K562 treated with DMSO at 1 percent for 4 hours (cell line): Measurements from ENCODE around the gene HELZ. TPM values are rescaled to one million over a fixed set of nuclear protein-coding genes. Genes with fewer than 3 reads are reported as not detected.

ENCODE experiments used
- total RNA-seq: library from RNA; unstranded; fragments of 300-600 nt; gene quantifications from 2 replicates; pipeline ENCODE4 v1.2.3, GENCODE V29; 2022; ENCODE audit not compliant: insufficient read depth

The HELZ gene, protein sequence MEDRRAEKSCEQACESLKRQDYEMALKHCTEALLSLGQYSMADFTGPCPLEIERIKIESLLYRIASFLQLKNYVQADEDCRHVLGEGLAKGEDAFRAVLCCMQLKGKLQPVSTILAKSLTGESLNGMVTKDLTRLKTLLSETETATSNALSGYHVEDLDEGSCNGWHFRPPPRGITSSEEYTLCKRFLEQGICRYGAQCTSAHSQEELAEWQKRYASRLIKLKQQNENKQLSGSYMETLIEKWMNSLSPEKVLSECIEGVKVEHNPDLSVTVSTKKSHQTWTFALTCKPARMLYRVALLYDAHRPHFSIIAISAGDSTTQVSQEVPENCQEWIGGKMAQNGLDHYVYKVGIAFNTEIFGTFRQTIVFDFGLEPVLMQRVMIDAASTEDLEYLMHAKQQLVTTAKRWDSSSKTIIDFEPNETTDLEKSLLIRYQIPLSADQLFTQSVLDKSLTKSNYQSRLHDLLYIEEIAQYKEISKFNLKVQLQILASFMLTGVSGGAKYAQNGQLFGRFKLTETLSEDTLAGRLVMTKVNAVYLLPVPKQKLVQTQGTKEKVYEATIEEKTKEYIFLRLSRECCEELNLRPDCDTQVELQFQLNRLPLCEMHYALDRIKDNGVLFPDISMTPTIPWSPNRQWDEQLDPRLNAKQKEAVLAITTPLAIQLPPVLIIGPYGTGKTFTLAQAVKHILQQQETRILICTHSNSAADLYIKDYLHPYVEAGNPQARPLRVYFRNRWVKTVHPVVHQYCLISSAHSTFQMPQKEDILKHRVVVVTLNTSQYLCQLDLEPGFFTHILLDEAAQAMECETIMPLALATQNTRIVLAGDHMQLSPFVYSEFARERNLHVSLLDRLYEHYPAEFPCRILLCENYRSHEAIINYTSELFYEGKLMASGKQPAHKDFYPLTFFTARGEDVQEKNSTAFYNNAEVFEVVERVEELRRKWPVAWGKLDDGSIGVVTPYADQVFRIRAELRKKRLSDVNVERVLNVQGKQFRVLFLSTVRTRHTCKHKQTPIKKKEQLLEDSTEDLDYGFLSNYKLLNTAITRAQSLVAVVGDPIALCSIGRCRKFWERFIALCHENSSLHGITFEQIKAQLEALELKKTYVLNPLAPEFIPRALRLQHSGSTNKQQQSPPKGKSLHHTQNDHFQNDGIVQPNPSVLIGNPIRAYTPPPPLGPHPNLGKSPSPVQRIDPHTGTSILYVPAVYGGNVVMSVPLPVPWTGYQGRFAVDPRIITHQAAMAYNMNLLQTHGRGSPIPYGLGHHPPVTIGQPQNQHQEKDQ (N-terminal part only)
- total RNA-seq, result 2.7 and 4.1 TPM in 2 replicates

DNA sequence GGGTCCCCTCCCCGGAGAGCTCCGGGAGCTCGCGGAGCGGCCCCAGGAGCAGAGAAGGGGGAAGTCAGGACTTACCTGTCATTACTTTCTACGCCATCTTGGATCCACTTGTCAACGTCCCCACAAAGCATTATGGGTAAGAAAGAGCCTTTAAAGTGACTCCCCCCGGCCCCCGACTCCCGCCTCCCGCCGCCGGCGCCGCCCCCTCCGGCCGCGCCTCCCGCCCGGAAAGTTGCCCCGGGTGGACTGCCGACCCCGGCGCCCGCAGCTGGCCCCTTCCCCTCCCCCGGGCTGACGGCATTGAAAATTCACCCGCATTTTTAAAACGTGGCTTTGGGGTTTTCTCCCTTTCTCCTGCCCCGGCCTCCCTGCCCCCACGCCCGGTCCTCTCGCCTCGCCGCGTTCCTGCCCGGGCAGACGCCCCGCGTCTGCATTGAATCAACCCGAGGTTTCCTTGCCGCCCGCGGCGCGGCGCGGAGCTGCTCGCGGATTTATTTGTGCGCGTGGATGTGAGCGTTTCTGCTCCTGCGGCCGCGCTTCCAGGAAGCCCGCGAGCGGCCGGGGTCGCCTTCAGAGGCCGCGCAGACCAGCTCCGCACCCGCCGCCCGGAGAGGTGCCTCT is at the start of gene HELZ:
HELZ (minus strand) TSS at position 124 of the 621 bp plus-strand sequence. CDS start 26,392 bp downstream, outside the sequence.

DNA sequence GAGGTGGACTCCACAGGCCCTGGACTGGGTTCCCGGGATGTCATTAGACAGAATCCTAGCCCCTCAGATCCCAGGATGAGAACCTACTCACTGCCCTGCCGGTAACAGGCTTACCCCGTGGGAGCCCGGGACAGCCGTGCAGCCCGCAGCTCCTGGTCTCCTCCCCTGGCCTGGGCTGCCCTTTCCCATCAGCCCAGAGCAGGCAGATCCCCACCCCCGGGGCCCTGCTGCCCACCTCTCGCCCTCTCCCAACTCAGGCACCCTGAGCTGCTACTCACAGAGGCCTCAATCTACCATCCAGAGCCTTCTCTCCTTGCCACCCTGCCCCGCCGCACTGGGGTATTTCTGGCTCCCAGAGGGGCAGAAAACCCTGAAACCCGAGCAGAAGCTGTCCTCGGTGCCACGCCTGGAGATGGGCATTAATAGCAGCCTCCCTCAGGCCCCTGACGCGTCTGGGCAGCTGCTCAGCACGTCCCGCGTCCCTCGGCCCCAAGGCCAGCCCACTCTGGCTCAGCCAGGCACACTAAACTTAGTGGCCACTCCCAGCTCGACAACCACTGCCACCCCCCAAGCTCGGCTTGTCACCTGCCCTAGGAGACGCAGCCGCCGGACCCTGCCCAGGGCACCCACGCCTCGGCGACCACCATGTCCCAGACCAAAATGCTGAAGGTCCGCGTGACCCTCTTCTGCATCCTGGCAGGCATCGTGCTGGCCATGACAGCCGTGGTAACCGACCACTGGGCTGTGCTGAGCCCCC is 200.8 kb downstream of the HELZ start, which contains the start of gene CACNG1:
CACNG1 (plus strand) TSS at position 539 of the 757 bp plus-strand sequence; CDS start at position 646, 107 bp downstream.

Other genes with a start within 250 kb of the HELZ start
- gene CACNG1, start 200.6 kb downstream of the HELZ start, total RNA-seq, result not detected in 2 replicates
- 44.9 and 48.1 TPM in 2 replicates for gene PSMD12, start 121.4 kb upstream of the HELZ start, total RNA-seq
- 0.17 and 0.95 TPM in 2 replicates for gene PITPNC1, start 132.1 kb upstream of the HELZ start, total RNA-seq